Spleen (tissue), 7 donors: ENCODE results near the gene ELOA.

Experiments used
- CTCF ChIP-seq, 11 experiments: fragments of 200-600 bp in 7 of 11; fragments of 450-650 bp in 4 of 11; sonication (generic) in 4 of 11; IDR thresholded peaks in 8 of 11; conservative IDR thresholded peaks in 3 of 11; 1 replicate in 7 of 11; 2 replicates in 4 of 11; pipeline versions ENCODE4 v1.4.0 to v1.8.0; 2016 to 2021; ENCODE audit warnings: antibody characterized with exemption in 11 of 11, inconsistent platforms in 4 of 11, mild to moderate bottlenecking in 1 of 11
- POLR2A ChIP-seq, 3 donors: fragments of 450-650 bp; IDR thresholded peaks; one replicate each; pipeline ENCODE4 v1.5.1; 2017; ENCODE audit warnings: antibody characterized with exemption in 3 of 3, mild to moderate bottlenecking in 1 of 3
- donor health status: DM: no; HTN: no; CAD: no; lungs with moderate emphysema.
- donor health status: DM: no; HTN: no; CAD: no.
- donor health status: DM: no; HTN: no; CAD: no.

GRCh38 chr1:23799255-23799569 is 55.9 kb downstream of the ELOA start:
- TF ChIP-seq CTCF (IDR thresholded peaks at IDR 0.05 in 8 of 11, conservative IDR thresholded peaks at IDR 0.05 in 3 of 11), result no peak
- no peak for TF ChIP-seq POLR2A (IDR thresholded peaks at IDR 0.05)
